HG02973 (cell line): ENCODE measurements around the gene UBE2Q2.
"Not testable (repeated sequence)": the region's sequence is repeated elsewhere in the genome, so short reads cannot be mapped to it uniquely, and the experiment has no call there.

Experiments used
- ATAC-seq: cut with Tn5 transposase; IDR thresholded peaks from one replicate; pipeline ENCODE4 v1.9.1; 2021; ENCODE audit warnings: moderate library complexity; ENCODE audit not compliant: unreplicated experiment

The UBE2Q2 gene

DNA sequence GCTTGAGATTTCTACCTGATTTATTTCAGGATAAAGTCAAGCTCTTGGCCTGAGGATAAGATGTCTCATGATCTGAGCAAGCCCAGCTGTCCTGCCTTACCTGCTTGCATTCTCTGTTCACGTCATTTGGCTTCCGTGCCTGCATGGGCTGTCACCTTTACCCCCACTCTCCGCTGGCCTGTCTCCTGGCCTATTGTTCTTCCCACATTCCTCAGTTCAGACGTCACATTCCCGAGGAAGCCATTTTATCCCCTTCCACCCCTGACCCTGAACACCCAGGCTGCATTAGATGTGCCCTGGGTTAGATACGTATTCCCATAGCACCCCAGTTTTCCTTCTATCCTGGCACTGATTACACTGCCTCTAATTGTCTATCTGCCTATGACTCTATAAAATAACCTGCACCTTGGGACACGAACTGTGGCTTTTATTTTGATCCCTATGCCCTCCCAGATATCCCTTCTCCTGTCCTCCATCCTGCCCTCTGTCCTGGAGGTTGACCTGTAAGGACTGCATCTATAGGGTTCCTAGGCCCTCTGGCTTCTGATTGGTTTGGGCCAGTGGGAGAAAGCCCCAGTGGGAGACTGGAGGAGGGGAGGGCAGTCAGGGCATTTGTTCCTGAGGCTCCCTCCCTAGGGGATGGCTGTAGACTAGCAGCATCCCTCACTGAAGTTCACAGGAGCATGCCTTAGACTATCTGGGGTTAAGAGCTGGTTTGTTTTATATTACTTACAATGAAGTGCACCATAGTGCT is 19.2 kb upstream of the UBE2Q2 start:
- ATAC-seq, result no peak

DNA sequence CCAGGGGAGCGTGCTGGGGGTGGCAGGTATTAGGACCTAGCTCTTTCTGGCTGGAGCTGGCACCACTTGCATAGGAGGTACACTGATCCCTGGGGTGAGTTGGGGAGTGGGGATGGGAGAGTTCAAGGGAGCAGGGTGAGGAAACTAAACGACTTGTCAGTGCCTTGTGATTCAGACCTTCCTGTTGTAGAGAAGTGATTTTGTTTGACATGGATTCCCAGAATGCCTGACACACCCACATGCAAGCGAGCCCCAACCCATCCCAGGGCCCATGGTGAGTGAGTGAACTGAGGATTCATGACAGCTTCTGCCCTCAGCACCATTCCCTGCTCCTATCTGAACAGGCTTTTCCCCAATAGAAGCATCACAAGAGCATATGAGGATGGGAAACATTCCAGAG is 15.6 kb upstream of the UBE2Q2 start:
- no peak for ATAC-seq

DNA sequence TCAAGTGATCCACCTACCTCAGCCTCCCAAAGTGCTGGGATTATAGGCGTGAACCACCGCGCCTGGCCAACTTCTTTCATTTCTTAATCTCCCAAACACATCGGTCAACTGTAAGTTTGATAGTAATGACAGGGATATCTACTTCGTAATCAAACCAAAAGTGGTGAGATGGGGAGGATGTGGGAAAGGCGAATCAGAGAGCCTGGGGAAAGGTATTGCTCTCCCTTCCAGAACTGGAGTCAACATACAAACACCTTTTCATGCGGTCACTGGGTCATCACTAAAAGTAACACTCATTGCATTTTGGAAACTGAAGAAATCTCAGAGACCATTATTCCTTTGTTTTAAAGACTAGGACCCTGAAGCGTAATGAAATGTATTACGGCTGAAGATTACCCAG is 14.8 kb upstream of the UBE2Q2 start:
- no peak for ATAC-seq

DNA sequence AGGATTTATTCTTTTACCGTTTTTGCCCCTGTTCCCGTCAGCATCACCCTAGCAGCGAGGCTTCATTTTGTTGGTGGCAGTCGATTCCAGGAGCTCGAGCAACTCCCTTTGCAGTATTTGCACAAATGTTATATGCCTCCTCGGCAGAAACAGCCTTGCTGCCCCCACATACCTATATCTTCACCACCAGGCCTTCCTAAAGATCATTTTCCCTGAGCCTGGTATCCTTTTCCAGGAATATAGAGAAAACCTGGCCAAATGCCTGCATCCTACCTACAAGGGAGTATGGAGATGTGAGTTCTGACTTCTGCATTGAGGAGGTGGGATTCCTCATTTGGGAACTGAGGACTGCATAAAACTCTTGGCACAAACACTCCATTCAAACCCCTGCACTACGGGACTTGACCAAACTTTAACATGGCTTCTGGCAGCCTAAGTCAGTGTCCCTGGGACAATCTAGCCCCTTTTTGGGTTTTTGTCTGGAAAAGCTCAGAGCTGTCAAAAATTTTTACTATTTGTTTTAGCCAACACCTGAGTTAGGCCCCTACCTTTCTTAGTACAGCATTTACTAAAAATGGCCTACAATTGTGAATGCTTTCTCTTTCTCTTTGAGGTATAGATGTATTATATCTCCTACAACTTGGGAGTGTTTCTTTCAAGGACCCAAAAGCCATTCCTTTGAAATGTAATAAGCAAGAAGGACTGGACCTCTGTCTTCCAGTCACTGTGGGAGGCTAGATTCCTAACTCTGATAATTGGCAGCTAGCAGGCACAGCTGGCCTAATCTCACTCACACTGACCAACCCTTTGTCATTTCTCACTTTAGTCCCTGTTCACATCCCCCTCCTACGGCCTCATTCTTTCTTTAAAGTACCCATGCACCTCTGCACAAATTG is 12.1 kb upstream of the UBE2Q2 start:
- ATAC-seq, result no peak

DNA sequence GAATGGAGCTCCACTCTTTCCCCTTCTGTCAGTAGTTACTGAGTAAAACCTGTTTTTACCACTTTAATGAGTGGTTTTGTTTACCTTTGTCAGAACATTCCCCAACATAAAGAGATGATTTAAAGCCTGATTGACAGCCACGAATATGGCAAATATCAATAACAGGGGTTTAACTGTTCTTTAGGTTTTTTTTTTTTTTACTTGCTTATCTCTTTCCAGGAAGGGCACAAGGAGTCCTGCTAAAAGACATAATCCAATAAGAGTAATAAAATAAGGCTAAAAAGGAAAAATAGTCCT is 11.5 kb upstream of the UBE2Q2 start:
- no peak for ATAC-seq

DNA sequence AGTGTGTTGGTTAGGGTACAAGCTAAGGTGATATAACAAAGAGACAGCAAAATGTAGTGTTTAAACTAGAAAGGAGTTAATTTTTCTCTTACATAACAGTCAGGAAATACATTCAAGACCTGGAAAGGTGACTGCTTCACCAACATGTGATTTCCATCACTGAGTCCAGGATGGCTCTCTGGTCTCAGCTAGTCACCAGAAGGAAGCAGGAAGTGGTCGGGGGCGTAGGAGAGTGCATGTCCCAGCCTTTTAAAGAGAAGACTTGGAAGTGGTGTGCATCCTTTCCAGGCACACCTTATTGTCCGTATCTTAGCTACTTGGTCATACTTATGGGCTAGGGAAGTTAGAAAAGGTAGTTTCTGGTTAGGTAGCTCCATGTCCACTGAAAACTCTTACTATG is 11.1 kb upstream of the UBE2Q2 start:
- ATAC-seq, result no peak

DNA sequence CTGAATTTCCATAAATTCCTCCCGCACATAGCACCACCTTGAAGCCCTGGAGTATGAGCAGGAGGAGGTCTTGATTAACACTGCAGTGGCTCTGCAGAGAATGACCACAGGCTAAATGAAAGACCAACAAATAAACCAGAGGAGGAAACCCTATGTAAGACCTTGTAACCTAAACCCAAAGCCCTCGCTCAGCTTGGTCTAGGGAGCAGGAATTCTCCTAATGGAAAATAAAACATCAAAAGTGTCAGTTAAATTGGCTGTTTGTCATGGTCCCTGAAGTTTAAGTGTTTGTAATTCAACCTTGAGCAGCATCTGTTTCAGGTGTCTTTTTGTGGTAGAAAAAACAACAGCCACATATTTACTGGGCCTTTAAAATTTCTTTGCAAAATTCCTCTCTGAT is 9.2 kb upstream of the UBE2Q2 start:
- ATAC-seq, result no peak

DNA sequence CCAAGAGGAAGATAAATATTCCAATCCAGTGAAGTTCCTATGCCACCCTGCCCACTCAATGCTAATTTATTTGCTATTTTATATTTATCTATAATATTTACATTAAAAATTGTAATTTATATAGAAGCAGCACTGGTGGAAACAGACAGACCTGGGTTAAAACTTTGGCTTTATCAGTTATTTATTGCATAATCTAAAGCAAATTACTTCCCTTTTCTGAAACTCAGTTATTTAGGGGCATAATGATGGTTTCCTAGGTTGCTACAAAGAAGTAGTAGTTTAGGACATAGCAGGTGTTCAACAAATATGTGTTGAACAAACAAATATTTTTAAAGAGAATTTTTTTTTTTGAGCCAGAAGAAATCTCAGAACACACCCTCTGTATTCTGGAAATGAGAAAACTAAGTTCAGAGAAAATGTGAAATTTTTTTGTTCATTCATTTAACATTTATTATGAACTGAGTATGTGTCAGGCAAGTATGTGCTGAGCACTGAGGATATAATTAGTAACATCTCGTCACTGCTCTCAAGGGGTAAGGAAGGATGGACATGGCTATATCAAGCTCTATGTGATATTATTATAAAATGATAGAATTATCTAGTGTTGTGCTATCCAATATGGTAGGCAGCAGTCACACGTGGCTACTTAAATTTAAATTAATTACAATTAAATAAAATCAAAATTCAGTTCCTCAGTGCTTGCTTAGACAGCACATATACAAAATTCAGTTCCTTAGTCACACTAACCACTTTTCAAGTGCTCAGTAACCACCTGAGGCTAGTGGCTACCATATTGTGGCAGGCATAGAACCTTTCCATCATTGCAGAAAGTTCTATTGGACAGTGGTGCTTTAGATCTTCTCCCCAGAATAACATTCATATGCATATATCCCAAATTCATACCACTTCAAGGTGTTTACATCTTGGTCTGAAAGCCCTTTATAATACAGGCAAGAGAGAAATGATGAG is 7.0 kb upstream of the UBE2Q2 start:
- ATAC-seq, result no peak

DNA sequence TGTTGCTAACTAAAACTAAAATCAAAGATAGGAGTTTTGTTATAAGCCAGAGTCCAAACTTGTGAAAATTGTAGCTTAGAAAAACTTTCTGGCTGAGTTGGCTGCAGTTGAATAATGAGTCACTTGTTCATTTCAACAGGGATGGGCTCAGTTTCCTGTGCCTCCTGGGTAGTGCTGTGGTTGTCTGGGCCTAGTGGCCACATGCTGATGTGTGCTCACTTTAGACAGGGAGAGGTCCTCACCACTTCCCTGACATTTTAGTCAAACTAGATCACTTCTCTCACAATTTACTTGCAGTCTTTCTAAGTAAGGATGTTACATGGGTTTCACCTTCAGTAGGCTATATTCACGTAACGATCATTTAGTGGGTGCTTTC is 6.3 kb upstream of the UBE2Q2 start:
- peak; percentile 79 for ATAC-seq

DNA sequence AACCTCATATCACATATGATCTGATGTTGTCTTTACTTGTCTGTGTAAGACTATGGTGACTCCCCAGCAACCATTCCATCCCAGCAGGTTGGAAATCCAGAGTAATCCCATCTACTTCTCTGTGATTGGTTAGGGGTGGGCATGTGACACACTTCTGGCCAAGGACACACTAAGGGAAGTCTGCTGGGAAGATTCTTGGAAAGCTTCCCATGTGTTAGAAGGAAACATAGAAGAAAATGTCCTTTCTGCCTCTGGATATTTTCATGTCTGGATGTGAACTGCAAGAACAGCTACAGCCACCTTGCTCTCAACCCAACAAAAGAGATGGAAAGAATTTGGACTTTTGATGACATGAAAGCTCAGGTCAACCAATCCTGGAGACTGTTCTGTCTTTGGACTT is 2.6 kb upstream of the UBE2Q2 start:
- no peak for ATAC-seq

DNA sequence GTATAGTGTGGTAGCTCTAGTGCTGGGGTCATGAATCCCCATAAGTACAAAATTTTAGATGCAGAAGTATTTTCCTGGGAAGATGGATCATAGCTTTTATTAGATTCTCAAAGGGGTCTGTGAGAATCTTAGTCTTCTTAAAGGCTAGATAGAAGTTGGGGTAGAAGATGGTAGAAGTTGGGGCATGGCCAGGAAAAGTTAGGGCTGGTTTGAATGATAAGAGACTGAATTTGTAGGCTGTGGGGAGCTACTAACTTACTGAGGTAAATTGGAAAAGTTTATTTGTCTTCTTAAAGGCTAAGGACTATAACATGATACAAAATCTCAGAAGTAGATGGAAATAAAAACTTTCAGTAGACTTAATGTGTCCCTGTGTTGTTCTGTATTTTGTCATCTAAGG is 1.6 kb upstream of the UBE2Q2 start:
- no peak for ATAC-seq

DNA sequence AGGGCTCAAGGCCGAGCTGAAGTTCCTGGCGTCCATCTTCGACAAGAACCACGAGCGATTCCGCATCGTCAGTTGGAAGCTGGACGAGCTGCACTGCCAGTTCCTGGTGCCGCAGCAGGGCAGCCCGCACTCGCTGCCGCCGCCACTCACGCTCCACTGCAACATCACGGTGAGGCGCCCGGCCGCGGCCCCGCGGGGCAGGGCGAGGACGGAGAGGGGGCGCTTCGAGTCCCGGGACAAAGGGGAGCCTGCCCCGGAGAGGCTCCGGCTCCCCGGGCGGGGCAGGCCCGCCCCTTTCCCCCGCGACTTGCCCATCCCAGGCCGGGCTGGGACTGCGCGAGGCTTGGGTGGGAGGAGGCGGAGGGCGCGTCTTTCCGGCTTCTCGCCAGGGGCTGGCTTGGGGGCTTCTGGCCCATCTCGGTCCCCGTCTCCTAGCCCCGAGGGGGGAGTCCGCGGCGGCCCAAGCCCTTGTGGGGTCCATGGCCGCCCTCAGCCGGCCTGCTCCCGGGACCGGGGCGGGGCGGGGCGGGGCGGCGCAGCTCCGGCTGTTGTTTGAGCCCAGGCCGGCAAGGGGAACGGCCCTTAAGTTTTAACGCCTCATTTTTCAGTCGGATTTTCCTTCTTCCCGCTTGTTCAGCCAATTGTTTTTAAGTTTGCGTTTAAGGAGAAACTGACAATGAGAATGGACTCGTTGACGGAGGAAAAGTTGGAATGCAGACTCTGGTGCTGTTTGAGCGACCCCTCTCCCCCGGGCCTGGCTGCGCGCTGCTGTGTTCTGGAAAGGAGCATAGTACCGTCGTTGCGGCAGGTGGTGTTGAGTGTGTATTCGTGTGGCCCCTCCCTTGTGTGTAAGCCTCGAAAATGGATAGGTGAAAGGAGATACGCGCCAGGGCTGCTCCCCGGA is 683 bp downstream of the UBE2Q2 start:
- peak; percentile 37 for ATAC-seq

DNA sequence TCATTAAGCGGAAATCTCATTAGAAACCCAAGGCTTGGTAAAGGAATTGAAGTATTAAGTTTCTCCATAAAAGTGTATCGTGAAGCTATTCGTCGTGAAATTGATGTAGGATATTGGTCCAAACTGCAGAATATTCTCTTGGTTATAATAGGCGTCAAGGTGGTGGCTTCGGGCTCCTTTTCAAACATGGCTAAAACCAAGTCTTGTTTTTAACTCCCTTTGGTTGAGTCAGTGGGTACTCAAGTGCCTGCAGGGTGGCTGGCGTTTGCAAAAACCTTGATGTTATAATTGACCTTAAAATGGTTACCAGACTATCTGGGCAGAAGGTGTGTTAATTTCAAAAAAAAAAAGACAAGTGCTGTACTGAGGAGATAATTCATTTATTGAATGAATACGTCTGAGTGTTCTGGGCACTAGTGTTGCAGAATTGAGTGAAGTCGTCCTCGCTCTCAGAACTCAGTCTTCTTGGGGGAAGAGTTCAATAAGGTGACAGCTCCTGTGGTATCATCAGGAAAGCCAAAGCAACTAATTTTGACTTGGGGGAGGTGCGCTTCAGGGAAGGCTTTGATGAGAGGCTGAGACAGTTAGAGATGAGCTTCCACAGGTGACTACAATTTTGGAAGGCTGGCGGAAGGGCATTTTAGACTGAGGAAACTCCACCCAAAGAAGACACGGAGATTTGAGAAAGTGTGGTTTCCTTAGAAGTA is 1.5 kb downstream of the UBE2Q2 start:
- ATAC-seq, result no peak

DNA sequence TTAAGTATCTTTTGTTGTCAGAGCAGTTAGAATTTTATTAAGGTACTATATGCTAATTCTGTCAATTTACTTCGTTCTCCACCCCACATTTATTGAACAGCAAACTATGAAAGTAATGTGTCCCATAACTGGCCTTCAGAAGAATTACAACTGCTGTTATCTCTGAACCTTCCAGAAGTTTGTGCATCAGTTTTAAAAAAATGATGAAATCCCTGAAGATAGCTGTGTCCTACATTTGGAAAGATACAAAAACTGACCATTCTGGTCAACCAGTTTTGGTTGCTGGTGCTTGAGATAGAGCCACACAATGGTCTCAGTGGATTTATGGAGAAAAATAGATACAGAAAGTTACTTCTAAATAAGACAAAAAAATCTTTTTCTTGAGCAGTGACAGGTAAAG is 5.9 kb downstream of the UBE2Q2 start:
- ATAC-seq, result no peak

DNA sequence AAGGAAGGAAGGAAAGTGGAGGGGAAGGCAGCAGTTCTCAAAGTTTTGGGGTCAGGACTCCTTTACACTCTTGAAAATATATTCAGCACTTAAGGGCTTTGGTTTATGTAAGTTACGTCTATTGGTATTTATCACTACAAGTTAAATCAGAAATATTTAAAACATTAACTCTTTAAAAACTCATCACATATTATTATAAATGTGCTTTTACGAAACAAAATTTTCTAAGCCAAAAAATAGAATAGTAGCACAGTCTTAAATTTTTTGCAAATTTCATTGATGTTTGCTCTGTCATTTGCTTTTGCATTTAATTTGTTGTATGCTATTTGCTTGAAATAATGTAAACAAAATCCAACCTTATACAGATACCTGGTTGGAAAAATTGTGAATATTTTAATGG is 7.5 kb downstream of the UBE2Q2 start:
- ATAC-seq, result no peak

DNA sequence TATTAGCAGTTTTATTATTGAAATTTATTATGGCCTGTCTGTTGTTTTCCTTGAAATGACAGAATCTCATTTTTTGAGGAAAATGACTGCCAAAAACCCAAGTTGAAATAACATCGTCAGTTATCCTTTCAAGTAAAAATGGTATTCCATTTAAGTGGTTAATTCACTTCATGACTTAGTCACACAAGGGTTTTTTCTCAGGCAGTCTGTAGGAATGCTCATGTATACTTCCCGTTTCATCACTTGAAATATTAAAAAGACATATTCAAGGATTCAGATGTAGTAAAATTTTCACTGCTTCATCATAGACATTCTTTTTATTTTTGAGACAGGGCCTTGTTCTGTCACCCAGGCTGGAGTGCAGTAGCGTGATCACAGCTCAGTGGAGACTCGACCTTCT is 8.3 kb downstream of the UBE2Q2 start:
- ATAC-seq, result not testable (repeated sequence)

DNA sequence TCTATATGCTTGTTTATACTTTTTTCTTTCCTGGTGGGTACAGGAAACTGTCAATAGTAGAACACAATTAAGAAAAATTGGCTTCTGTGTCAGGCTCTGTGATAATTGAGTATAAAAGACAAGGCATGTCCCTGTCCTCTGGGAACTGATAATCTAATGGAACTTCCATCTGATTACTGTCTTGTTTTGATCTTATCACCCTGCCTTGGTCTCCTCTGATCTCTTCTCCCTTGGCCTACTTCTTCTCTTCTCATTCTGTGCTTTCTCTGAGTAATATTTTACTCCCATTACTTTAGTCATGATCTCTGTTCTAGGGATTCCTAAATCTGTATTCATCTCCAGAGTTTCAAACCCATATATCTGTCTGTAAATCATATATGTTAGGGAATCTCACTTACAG is 14.6 kb downstream of the UBE2Q2 start:
- no peak for ATAC-seq

DNA sequence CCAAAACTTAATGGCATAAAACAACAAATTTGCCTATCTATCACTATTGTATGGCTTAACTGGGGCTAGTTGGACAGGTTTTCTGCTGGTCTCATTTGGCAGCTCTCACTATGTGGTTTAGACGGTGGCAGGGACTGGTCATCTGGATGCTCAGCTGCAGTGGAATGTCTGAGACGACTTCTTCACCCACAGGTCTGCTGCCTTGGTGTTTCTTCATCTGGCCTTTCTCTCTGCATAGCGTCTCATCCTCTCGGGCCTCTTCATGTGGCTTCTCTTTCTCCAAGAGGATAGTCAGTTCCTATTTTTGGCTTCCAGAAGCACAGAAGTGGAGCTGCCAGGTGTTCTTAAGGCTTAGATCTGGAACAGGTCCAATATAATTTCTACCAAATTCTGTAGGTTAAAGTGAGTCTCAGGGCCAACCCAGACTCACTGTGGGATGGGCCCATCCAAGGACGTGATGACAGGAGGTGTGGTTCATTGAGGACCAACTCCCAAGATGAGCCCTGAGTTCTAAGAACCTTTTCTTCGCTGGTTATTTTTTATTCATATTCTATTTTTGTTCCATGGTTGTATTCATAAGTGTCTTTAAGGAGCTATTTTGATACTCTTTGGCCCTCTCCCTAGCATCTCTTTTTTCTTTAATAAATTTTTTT is 18.6 kb downstream of the UBE2Q2 start:
- no peak for ATAC-seq

DNA sequence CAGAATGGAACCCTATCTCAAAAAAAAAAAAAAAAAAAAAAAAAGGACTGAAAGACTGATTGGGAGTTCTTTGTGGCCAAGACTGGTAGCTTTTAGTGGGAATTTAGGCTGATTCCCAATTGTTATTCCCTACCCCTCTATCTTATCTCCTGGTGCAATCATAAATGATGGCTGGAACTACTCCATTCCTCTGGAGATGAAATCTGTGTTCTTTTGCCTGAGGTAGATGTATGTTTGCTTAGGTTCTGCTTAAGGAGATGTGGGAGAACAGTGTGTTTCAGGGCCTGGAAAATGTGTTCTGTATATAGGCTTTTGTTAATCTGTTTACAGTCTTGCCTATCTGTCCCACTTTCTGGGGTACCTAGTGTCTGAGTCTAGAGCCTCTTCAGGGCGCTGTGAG is 19.5 kb downstream of the UBE2Q2 start:
- no peak for ATAC-seq
